Activated CD4-positive, alpha-beta T cell treated with anti-CD3 and anti-CD28 coated beads, Interleukin-2, amount 10 ng/mL, durations not matched to agents 24 days and 14 days (primary cell): ENCODE measurements around the gene DPP9. TPM values are rescaled to one million over a fixed set of nuclear protein-coding genes. Genes with fewer than 3 reads are reported as not detected.
"Not testable (repeated sequence)": the region's sequence is repeated elsewhere in the genome, so short reads cannot be mapped to it uniquely, and the experiment has no call there.

ENCODE experiments used
- DNase-seq: peaks from one replicate; pipeline ENCODE4 v3.0.0; 2022
- H3K27ac Mint-ChIP-seq: one replicate; pipeline ENCODE4 v1.8.0; 2022; ENCODE audit warnings: mild to moderate bottlenecking, mixed read lengths
- H3K27me3 Mint-ChIP-seq: one replicate; pipeline ENCODE4 v1.8.0; 2022; ENCODE audit warnings: mixed read lengths
- H3K36me3 Mint-ChIP-seq: one replicate; pipeline ENCODE4 v1.8.0; 2022; ENCODE audit warnings: low read depth, mild to moderate bottlenecking, mixed read lengths
- H3K4me1 Mint-ChIP-seq: one replicate; pipeline ENCODE4 v1.8.0; 2021; ENCODE audit warnings: mixed read lengths
- H3K4me3 Mint-ChIP-seq: one replicate; pipeline ENCODE4 v1.8.0; 2022; ENCODE audit warnings: mild to moderate bottlenecking, moderate library complexity, mixed read lengths
- H3K9me3 Mint-ChIP-seq: one replicate; pipeline ENCODE4 v1.8.0; 2021; ENCODE audit warnings: mixed read lengths
- intact Hi-C: fragments of 100-400 bp; cut with micrococcal nuclease; formaldehyde crosslinking; loops from one replicate; pipeline ENCODE4 v1.15.1; 2023
- total RNA-seq: library from RNA; stranded (reverse); gene quantifications from 2 replicates; pipeline ENCODE4 v1.2.3, GENCODE V29; 2022

Gene DPP9
- total RNA-seq, 1 donor from 2014 or later, result 95.9 TPM

DNA sequence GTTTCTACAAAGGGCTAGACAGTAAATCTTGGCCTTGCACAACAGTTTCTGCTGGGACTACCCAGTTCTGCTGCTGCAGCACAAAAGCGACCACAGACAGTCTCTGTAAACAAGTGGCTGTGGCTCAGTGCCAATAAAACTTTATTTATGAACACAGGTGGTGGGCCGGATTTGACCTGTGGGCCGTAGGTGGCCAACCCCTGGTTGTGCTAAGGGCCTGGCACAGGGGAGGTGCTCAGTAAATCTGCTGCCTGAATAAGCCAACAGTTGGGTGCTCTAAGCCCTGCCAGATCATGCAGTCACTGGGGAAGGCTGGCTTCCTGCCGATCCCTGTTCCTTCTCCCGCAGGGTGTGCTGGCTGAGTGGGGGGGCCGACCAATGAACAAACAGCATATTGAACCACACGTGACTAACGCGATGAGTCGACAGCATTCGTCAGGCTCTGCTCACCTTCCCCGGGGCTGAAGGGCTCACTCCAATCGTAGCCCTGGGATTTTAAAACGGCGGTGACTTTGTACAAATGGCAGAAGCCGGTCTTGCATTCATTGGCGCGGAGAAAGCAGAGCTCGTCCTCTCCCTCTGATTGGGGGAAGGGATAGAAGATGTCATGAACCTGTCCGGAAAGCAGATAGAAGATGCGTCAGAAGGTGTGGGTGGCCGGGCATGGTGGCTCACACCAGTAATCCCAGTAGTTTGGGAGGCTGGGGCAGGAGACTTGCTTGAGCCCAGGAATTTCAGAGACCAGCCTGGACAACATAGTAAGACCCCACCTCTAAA is 29.2 kb downstream of the DPP9 start:
- Mint-ChIP-seq H3K36me3 (peaks cover 47% of the 10 kb centered on the region), H3K4me3 (no peak overlapping the region)
- intact Hi-C loops, result no loop called here

DNA sequence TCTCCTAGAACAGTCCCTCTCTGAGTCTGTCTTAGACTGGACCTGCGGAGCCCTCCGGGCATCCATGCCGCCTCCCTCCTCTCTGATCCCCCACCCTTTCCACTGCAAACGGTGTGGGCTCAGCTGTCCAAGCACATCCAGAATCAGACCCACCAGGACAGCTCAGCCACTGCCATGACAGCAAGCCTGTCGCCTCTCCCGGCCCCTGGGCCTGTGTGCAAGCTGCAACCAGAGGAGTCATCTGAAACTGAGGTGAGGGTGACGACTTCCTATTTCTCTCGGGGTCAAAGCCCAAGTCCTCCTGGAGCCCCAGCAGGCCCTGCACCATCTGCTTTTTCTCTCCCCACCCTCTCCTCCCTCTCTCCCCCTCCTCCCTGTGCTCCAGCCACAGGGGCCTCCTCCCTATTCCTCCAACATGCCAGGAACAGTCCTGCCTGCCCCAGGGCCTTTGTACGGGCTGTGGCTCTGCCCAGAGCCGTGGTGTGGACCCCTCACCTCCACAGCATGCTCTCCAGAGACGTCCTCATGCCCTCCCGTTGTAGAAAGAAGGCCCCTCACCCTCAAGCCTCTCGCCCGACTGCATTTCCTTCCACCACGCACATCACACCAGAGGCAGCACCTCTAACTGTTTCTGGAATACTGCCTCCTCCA is 30.0 kb downstream of the DPP9 start:
- Mint-ChIP-seq H3K36me3 (peaks cover 45% of the 10 kb centered on the region), H3K27me3 (no peaks in the 10 kb centered on the region), H3K4me3 (no peak overlapping the region), H3K4me1 (no peaks in the 10 kb centered on the region), H3K9me3 (no peaks in the 10 kb centered on the region), H3K27ac (no peak overlapping the region)
- intact Hi-C loops, result no loop called here
- no peak for DNase-seq

More for the DNA sequence above, 29.2 kb downstream of the DPP9 start:
- Mint-ChIP-seq H3K4me1 (no peaks in the 10 kb centered on the region), H3K9me3 (no peaks in the 10 kb centered on the region), H3K27me3 (no peaks in the 10 kb centered on the region), H3K27ac (no peak overlapping the region)
- no peak for DNase-seq

DNA sequence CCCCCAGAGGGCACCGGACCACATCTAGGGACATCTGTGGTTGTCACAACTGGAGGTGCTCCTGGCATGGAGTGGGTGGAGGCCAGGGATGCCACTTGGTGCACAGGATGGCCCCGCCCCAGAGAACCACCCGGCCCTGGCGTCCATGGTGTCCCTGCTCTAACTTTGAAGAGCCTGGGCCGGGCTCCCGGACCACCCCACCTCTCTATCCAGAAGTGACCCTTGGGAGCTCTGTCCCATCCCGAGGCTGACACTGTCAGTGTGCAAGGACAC is 30.6 kb downstream of the DPP9 start:
- no peak overlapping the region for H3K4me3 Mint-ChIP-seq
- no peaks in the 10 kb centered on the region for H3K9me3 Mint-ChIP-seq
- H3K4me1 Mint-ChIP-seq, result no peaks in the 10 kb centered on the region
- DNase-seq, result no peak
- intact Hi-C loops, result no loop called here
- no peaks in the 10 kb centered on the region for H3K27me3 Mint-ChIP-seq
- no peak overlapping the region for H3K27ac Mint-ChIP-seq
- peaks cover 43% of the 10 kb centered on the region for H3K36me3 Mint-ChIP-seq

DNA sequence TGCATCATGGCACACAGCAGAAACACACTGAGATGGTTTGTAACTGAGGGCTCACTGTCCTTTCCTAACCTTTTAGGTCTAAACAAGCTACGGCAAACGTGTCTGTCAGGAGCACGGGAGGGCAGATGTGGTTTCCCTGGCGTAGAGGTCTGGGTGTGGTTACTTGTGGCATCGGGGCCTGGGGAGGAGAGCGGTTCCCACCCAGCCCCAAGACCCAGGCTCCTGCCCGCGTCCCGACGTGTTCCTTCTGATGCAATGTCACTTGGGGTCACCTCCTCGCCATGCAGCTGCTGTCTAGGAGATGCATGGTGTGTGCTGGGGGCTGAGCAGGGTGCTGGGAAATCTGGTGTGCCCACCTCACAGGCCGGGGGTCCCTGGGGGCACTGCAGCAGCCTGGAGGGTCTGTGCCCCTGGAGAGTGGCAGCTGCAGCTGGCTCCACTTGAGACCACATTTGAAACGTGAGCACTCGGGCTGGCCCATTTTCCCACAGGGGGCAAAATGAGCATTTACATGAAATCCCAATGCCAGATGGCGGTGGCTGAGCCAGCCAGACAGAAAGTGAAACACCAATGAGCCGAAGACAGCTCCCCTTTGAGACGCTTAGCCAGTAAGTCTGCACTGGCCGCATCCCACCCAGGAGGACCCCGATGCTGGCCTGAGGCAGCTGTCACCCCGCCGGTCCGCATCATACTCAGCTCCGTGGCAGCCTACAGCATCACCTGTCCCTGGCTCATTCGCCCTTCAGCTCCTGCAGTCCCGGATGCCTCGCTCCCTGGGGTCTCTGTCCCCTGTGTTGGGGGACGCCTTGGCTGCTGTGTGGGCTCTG is 31.2 kb downstream of the DPP9 start:
- Mint-ChIP-seq H3K9me3 (no peaks in the 10 kb centered on the region), H3K27me3 (no peaks in the 10 kb centered on the region), H3K4me1 (no peaks in the 10 kb centered on the region), H3K4me3 (no peak overlapping the region), H3K36me3 (peaks cover 41% of the 10 kb centered on the region), H3K27ac (no peak overlapping the region)
- intact Hi-C loops, result no loop called here
- DNase-seq, result no peak

DNA sequence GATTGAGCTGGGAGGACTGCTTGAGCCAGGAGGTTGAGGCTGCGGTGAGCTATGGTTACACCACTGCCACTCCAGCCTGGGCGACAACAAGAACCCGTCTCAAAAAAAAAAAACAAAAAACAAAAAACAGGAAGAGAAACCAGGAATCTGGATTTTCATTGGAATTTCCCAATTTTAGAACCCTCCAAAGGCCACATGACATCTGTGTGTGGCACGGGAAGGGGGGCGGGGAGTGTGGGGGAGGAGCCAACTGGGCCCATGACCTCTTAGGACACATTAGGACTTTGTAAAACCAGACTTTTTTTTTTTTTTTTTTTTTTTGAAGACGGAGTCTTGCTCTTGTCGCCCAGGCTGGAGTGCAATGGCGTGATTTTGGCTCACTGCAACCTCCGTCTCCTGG is 32.3 kb downstream of the DPP9 start:
- no peak overlapping the region for H3K4me3 Mint-ChIP-seq
- H3K36me3 Mint-ChIP-seq, result peaks cover 43% of the 10 kb centered on the region
- H3K27me3 Mint-ChIP-seq, result no peaks in the 10 kb centered on the region
- no peak overlapping the region for H3K27ac Mint-ChIP-seq
- DNase-seq, result no peak
- no peaks in the 10 kb centered on the region for H3K9me3 Mint-ChIP-seq
- H3K4me1 Mint-ChIP-seq, result no peaks in the 10 kb centered on the region
- intact Hi-C loops, result no loop called here

DNA sequence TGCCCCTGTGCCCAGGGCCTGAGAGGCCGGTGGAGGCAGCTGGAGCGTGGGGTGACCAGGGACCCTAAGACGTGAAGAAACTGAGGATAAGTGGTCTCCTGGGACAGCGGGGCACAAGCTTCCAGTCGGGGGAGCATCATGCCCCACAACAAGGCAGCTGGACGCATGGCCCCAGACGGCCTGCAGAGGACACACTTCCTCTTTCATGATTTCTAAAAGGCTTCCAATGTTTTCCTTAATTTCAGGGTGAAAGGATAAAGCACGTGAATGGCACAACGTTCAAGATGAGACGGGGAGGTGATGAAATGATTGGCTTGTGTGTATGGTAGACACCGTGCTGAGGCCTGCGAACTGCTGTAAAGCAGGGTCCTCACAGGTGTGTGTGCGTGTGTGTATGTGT is 33.3 kb downstream of the DPP9 start:
- intact Hi-C loops, result no loop called here
- no peak for DNase-seq
- H3K4me3 Mint-ChIP-seq, result no peak overlapping the region
- H3K9me3 Mint-ChIP-seq, result no peaks in the 10 kb centered on the region
- H3K27me3 Mint-ChIP-seq, result no peaks in the 10 kb centered on the region
- H3K36me3 Mint-ChIP-seq, result peaks cover 41% of the 10 kb centered on the region
- H3K4me1 Mint-ChIP-seq, result no peaks in the 10 kb centered on the region
- no peak overlapping the region for H3K27ac Mint-ChIP-seq

DNA sequence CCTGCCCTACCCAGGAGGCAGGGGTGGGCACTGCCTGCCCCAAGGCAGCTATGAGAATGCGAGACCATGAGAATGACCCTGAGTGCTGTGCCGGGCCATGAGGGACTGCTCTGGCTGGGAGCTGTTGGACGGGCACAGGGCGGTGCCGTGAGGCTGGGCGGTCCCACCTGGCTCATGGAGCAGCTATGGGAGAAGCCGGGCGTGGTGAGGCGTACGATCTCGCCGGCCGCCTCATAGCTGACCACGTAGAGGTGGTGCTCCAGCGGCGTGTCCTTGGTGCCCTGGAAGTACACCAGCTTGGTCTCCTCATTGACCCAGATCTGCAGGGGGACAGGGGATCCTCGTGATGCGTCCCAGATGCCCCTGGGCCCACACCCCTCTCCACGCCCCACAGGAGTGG is 34.2 kb downstream of the DPP9 start:
- no peaks in the 10 kb centered on the region for H3K27me3 Mint-ChIP-seq
- H3K9me3 Mint-ChIP-seq, result no peaks in the 10 kb centered on the region
- H3K4me3 Mint-ChIP-seq, result no peak overlapping the region
- no peak for DNase-seq
- H3K27ac Mint-ChIP-seq, result no peak overlapping the region
- peaks cover 39% of the 10 kb centered on the region for H3K36me3 Mint-ChIP-seq
- intact Hi-C loops, result no loop called here
- H3K4me1 Mint-ChIP-seq, result no peaks in the 10 kb centered on the region

DNA sequence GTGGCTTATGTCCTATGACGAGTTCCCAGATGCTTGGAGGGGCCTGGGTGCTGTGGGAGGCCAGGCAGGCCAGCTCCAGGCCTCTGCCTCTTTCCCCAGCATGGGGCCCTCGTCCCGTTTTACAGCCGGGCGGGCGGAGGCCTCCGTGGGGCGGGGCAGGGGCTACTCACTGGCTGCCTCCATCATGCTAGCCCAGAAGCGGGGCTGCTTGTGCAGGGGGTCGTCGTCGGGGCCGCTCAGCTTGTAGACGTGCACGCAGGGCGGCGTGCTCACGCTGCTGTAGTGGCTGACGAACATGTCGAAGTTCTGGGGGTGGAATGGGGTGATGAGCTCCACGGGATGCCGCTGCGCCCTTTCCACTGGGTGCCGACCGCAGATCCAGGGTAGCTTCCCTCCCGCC is 35.1 kb downstream of the DPP9 start:
- no peak overlapping the region for H3K4me3 Mint-ChIP-seq
- peaks cover 33% of the 10 kb centered on the region for H3K36me3 Mint-ChIP-seq
- no peak for DNase-seq
- no peak overlapping the region for H3K27ac Mint-ChIP-seq
- H3K9me3 Mint-ChIP-seq, result no peaks in the 10 kb centered on the region
- no peaks in the 10 kb centered on the region for H3K4me1 Mint-ChIP-seq
- H3K27me3 Mint-ChIP-seq, result no peaks in the 10 kb centered on the region
- intact Hi-C loops, result no loop called here

DNA sequence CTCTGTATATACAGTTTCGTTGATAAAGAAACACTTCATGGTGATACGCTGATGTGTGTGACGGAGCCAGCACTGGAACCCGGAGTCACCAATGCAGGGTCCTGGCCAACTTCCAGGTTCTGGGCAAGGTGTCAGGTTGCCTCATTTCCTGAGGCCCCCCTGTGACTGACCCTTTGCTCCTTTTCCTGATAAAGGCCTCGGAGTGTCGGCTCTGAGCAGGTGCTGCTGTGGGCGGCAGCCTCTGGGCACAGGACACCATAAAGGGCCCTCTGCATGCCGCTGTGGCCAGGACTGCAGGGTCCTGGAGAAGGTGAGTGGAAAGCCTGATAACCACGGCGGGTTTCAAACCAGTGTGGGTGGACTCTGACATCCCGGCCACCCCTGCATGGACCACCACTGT is 36.2 kb downstream of the DPP9 start:
- Mint-ChIP-seq H3K4me3 (no peak overlapping the region), H3K36me3 (peaks cover 29% of the 10 kb centered on the region), H3K4me1 (no peaks in the 10 kb centered on the region), H3K27ac (no peak overlapping the region), H3K9me3 (no peaks in the 10 kb centered on the region), H3K27me3 (no peaks in the 10 kb centered on the region)
- intact Hi-C loops, result no loop called here
- DNase-seq, result no peak

DNA sequence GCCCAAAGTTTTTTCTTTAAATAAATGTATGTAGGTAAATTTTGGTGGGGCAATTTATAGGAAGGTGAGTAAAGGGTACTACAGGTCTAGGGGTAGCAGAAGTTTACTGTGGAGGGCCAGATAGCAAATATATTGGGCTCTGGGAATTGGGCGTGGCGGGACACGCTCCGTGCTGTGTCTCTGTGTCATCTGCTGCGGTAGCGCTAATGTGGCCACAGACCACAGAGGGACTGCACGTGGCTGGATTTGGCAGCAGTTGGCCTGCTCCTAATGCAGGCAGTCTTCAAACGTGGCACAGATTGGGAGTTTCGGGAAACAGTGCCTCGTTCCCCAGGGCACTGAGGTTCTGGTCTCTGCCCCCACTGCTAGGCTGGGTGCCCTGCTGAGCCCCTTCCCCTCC is 36.9 kb downstream of the DPP9 start:
- Mint-ChIP-seq H3K27ac (no peak overlapping the region), H3K4me1 (no peaks in the 10 kb centered on the region), H3K27me3 (no peaks in the 10 kb centered on the region), H3K36me3 (peaks cover 25% of the 10 kb centered on the region), H3K4me3 (no peak overlapping the region), H3K9me3 (no peaks in the 10 kb centered on the region)
- DNase-seq, result no peak
- intact Hi-C loops, result no loop called here

DNA sequence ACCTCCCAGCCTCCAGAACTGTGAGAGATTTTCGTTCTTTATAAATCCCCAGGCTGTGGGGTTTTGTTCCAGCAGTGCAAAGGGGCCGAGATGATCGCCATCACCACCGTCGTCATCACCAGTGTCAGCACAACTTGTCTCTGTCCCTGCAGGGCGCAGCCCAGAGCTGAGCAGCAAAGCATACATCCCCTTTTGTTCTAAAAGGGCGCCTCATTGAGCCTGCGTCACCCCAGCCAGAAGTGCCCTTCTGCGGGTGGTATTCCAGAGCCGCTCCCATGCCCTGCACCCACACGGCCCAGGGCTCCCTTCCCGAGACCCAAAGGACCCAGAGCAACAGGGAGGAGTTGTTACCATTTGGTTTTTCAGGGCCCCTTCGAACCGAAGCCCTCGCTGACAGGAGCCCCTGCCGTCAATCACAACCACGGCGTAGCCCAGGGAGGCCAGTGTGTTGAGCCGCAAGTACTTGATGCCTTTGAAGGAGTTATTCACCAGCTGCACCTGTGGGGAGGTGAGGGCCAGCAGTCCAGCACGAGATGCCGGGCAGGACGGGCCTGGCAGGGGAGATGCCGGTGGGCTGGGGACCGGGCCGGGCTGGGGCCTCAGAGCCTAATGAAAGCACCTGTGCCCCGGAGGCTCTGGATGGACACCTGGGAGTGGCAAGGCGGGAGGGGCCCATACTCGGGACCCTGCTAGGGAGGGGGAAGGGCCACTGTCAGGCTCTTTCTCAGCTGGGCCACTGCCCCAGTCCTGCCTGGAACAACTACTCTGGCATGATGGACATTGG is 39.1 kb downstream of the DPP9 start:
- no peaks in the 10 kb centered on the region for H3K9me3 Mint-ChIP-seq
- H3K27ac Mint-ChIP-seq, result no peak overlapping the region
- no peak overlapping the region for H3K4me3 Mint-ChIP-seq
- DNase-seq, result no peak
- intact Hi-C loops, result no loop called here
- H3K36me3 Mint-ChIP-seq, result peaks cover 21% of the 10 kb centered on the region
- H3K27me3 Mint-ChIP-seq, result no peaks in the 10 kb centered on the region
- no peaks in the 10 kb centered on the region for H3K4me1 Mint-ChIP-seq

DNA sequence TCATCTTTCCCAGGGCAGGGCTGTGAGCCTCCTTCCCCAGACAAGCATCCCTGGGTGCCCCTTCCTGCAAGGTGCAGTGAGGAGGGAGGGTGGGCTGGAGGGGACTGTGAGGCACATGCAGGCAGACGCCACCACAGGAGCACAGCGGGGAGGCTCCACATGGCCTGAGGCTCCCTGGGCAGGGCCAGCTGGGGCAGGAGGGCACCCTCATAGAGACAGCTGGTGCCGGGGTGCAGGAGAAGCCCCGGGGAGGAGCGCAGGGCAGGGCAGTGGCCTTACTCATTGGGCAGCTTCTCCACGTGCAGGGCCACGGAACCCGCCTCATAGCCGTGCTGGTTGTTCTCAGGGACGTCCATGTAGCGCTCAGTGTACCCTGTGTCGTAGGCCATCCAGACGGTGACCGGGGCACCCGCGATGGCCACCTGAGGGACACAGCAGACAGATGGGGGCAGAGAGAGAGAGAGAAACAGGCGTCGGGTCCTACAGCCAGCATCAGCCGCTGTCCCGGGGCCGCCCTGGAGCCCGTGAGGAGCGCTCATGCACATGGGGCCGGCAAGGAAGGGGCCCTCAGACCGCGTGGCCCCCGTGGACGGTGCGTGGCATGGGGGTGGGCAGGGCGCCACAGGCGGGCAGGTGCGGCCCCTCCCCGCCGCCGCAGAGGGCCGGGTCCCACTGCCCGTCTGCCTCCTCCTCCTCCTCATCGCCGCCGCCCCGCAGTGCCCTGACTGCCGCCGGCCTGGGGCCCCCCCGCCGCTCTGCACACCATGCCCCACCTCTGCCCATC is 41.0 kb downstream of the DPP9 start:
- Mint-ChIP-seq H3K27me3 (no peaks in the 10 kb centered on the region), H3K27ac (no peak overlapping the region)
- no peak for DNase-seq

DNA sequence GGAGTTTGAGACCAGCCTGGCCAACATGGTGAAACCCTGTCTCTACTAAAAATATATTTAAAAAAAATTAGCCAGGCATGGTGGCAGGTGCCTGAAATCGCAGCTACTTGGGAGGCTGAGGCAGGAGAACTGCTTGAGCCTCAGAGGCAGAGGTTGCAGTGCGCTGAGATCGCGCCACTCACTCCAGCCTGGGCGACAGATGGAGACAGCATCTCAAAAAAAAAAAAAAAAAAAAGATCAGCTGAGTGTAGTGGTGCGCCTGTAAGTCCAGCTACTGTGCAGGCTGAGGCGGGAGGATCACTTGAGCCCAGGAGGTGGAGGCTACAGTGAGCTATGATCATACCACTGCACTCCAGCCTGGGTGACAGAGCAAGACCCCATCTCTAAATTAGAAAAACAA is 43.6 kb downstream of the DPP9 start:
- H3K4me1 Mint-ChIP-seq, H3K9me3 Mint-ChIP-seq, intact Hi-C loops, H3K4me3 Mint-ChIP-seq, H3K27me3 Mint-ChIP-seq, H3K27ac Mint-ChIP-seq, DNase-seq: not testable (repeated sequence)
- peaks cover 25% of the 10 kb centered on the region for H3K36me3 Mint-ChIP-seq

More for the DNA sequence above, 41.0 kb downstream of the DPP9 start:
- no peaks in the 10 kb centered on the region for H3K4me1 Mint-ChIP-seq
- intact Hi-C loops, result no loop called here
- H3K9me3 Mint-ChIP-seq, result no peaks in the 10 kb centered on the region
- H3K4me3 Mint-ChIP-seq, result no peak overlapping the region
- H3K36me3 Mint-ChIP-seq, result peaks cover 28% of the 10 kb centered on the region
